GM18870 (cell line): ENCODE measurements around the gene TDRD5.

Experiments used
- ATAC-seq: cut with Tn5 transposase; IDR thresholded peaks from one replicate; pipeline ENCODE4 v1.9.1; 2021; ENCODE audit warnings: moderate library complexity; ENCODE audit not compliant: unreplicated experiment

TDRD5 gene, protein sequence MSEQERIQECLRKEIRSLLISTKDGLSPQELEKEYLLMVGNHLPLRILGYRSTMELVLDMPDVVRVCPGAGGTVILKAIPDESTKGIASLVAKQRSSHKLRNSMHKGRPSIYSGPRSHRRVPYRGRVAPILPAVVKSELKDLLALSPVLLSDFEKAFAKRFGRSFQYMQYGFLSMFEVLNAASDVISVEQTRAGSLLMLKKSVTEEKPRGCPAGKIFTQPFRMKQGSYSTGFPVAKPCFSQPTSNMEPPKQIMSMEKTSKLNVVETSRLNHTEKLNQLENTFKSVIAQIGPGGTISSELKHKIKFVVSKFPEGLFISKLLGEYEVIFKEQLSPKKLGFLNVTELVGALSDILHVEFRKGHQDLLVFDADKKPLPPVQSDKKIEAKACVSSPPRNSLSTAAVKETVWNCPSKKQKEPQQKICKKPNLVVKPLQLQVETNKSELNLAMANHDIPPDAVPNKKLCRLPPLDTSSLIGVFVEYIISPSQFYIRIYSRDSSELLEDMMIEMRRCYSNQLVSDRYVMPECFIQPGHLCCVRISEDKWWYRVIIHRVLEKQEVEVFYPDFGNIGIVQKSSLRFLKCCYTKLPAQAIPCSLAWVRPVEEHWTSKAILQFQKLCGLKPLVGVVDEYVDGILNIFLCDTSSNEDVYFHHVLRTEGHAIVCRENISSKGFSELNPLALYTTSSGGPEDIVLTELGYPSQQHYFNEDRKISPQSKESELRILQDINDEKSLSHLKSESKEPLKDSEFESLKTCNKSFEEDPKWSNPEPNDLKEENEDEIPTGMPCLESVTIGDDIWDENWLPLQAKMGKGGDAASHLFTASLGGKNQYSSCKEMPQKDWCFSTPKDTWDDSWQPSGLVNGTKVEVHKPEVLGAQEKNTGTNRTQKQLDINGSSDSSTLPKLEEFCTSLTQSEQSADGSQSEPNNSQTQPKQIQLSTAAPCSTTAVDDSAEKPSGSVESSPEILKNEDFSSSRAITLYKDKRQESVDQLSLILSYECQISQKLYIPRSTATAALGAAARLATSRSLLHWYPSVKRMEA

DNA sequence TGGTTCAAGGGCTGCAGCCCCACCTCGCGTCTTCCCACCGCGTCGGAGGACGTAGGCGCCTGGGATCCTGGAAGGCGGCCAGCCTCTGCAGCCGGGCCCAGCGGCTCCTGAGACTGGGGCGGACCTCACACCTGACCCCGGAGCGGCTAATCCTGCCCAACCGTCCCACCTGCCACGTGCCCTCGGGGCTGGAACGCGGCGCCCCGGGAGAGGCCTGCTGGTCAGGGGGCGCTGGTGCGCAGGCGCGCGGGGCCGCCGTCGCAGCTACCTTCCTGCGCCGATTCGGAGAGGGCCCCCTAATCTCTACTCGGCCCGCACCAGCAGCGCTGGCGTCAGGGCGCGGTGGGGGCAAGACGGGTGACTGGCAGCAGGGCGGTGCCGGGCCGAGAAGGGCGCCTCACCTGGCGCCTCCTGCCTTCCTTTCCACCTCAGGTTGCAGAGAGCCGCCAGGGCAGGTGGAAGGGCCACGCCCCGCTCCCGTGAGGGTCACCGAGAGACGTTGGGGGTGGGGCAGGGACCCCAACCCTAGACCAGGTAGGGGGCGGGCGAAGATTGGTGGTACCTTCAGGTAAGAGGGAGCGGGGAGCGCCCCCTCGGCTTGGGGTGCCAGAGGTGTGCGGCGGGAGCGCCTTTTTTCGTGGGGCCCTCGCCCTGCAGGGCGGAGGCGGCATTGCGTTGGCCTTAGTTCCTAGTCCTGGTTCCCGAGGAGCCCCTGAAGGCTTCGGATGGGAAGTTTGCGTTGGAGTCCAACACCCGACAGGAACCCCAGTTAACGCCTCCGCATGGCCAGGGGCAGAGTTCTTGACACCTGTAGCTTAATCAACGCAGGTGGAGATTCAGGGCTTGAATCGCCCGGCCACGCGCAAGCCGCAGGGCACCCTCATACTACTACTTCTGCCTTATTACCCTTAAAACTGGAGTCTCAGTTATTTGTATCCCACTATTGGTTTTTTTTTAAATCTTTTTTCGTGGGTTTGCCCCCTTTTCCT, at the start of gene TDRD5:
TDRD5 (plus strand) TSS at position 241 of the 989 bp plus-strand sequence. CDS start 784 bp downstream, outside the sequence.
- no peak for ATAC-seq

DNA sequence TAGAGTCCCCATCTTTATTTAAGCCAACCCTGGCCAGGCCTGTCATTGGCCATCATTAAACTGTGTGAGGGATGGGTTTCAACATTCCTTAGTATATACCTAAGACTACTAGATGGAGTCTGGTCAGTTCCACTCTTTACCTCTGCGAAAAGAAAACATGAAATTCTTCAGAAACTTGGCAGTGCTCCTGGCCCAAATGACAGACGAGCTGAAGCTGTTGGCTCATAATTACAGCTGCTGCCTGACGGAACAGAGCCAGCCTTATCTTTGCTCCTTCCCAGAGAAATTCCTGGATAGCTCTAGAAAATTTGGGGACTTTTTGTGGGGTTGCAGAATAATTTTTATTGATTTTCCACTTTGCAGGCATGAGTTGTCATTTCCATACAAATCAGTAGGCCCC, 46.3 kb upstream of the TDRD5 start:
- no peak for ATAC-seq

DNA sequence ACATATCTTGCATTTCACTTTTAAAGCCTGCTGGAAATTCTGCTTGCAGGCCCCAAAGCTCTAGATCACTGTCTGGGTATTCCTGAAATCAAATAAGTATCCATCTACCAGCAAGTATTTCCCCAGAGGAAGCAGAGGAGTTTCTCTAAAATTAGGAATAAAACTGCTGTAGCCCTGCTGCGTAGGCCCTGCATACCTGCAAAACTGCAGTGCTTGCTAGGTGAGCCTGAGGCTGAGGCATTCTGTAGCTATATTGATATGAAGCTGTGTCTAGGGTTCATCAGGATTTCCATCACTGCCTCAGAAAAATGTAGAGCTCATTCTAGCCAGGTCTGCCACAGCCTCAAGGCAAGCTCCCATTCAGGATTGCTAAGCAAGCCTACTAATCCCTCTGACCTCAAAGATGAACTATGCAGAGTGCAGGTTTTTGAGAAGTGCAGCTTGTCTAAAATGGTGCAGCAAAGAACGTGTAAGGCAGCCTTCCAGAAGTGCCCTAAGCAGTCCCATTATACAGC, 44.6 kb upstream of the TDRD5 start:
- no peak for ATAC-seq

DNA sequence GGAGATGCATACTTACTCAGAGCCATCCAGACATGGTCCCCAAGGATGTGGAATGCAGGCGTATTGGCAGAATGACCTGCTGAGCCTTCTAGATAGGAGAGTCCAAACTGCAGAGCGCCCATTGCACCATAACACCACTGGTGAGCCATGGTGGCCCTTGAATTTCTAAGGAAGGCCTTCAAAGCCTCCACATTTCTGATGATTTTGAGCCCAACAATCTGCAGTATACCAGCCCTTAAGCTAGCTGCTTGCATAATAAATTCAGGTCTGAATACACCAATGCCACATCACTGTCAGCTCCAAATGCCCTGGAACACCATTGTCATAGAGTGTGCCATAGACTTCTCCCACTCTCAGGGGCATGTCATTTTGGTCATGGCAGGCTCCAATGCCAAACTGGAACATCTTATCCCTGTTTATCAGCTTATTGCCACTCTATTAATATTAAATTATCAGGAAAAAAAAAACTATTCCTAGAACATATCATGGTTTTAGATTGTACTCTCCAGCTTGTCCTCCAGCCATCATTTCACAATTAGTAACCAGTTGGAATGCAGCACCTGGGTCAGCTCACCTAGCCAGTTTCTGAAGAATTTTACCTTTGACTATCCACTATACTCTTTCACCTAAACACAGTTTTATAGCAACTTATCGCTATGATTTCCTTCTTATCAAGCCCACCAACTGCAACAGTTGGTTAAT, 42.8 kb upstream of the TDRD5 start:
- no peak for ATAC-seq

DNA sequence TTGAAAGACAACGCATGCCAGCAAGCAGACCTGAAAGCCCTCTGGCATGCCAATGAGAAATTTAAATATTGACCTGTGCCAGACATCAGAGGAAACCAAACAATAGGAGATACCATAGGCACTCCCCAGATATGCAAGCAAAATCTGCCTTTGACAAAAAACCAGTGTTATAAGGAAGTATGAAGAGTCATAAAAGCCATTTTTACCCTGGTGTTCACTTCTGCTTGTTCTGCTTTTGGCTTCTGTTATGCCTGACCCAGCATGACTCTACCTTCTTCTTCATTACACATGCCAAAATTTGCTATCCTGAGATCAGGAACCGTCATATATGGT, 42.3 kb upstream of the TDRD5 start:
- no peak for ATAC-seq

DNA sequence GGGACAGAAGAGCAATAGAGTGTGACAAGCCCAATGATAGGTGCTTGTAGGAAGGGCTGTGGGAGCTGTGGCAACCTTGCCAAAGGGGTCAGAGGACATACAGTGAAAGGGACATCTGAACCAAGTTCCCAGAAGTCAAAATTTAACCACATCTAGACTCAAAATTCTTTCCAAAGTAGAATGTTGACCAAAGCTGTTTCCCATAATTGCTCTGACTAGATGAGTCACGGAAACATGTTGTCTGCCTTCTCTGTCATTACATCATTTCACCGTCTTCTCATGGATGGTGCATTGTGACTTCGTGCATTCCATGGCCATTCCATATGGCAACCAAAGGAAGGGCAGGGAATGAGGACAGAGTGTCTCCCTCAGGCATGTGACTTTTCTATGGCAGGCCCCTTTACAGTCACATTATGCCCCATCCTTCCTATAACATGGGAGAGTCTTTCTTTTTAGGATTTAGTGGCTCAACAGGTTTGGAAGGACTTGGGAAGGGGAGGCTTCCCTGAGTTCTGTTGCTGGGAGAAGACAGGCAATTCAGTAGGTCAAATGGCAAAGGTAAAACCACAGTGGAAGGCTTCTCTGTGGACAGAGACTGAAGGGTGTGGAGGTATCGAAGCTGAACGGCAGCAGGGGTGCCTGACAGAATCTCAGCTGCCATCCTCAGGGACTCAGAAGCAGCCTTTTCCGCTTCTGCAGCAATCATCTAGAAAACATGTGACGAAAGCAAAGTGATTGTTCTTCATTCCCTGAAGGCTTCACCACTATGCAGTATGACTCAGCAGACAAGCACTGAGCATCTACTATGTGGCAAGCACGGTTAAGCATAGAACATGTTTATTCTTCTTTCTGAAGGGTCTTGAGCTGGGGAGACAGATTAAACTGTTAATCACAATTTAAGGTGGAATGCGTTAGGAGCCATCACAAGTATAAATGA, 40.6 kb upstream of the TDRD5 start:
- ATAC-seq: no peak

DNA sequence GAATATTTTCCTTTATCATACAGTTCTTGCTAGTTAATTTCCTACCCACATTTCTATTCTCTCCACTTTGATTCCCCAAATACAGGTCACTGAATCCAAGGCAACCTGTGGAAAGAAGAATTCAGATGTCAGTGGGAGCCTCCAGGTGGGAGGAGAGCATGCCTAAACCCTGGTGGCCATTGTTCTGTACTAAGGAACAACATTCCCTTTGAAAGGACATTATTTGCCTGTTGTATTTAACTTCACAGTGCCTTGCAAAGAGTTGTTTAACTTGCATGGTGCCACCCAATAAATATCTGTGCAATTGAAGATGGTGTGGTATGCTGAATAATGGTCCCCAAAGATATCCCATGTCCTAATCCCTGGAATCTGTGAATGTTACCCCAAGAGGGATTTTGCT, 37.2 kb upstream of the TDRD5 start:
- no peak for ATAC-seq

DNA sequence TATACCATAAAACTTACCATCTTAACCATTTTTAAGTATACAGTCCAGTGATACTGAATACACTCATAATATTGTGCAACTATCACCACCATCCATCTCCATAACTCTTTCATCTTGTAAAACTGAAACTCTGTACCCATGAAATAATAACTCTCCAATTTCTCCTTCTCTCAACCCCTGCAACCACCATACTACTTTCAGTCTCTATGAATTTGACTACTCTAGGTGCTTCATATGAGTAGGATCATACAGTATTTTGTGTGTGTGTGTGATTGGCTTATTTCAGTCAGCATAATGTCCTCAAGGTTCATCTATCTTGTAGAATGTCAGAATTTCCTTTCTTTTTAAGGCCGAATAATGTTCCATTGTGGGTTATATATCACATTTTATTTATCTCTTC, 33.6 kb upstream of the TDRD5 start:
- no peak for ATAC-seq

DNA sequence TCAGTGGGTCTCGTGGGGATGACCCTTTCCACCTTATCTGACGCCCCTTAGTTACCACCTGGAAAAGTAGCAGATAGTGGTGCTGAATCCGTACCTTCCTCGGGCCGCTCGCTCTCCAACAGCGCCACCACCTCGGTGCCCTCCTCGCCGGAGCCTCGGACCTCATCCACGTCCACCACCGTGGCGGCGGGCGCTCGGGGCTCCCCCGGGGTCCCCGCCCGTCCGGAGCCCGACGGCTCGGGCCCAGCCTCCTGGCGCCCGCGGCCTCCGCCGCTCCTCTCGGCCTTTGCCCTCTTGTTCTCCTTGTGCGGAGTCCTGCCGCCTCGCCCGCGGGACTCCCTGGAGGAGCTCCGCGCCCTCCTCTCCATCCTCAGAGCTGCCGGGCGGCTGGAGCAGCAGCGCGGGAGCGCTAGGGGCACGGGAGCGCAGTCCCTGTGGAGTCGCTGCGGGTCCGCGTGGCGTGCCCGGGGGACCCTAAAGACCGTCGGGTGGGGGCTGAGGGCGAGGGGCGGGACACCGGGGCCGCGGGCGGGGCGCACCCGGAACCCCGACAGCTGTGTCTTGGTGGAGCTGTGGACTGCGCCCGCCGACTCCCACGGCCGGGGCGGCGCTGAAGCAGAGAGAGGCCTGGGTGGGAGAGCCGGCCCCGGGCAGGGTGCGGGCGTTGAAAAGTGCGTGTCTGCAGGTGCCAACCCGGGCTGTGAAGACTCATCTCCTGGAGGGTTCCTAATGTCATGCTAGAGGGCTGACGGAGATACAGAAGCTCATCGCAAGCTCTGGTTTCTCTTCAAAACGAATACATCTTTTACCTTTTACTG, 15.9 kb upstream of the TDRD5 start, which contains the start of gene NPHS2:
NPHS2 (minus strand) TSS at position 452 of the 818 bp plus-strand sequence; CDS start at position 368, 84 bp downstream.
- ATAC-seq: no peak

DNA sequence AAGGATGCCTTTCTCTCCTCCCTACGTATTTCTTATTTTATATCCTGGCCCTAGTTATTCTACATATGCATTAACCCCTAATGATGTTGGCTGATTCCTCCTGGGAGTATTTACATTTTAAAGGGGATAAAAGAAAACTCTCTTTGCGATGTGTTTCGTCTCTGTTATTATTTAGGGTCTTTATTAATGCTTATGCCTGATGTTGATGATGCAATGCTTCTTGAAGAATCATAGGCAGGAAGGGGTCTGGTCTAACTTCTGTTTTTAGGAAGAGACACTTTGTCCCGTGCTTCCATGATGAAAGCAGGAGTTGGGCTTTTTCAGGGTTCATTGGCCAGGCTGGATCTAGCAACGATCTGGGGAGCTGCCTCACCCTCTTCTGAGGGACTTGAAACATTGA, 15.1 kb upstream of the TDRD5 start:
- no peak for ATAC-seq

DNA sequence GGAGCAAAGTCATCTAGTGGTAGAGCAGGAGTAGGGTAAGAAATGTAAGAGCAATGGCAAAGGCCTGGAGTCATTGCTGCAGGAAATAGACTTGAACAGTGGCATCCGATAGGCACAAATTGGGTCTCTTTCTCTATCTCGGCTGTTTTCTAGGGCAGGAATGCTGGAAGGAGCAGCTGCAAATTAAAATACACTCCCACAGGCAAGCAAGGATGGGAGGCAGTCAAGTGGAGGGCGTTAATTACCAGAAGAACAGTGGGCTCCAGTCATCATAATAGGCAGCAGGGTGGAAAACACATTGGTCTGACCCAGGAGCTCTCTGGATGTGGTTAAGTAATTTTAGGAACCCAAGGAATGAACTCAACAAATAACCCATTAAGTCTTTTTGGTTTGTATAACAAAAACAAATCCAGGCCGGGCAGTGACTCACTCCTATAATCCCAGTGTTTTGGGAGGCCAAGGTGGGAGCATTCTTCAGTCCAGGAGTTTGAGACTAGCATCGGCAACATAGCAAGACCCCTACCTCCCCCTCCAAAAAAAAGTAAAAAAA, 7.8 kb upstream of the TDRD5 start:
- no peak for ATAC-seq

DNA sequence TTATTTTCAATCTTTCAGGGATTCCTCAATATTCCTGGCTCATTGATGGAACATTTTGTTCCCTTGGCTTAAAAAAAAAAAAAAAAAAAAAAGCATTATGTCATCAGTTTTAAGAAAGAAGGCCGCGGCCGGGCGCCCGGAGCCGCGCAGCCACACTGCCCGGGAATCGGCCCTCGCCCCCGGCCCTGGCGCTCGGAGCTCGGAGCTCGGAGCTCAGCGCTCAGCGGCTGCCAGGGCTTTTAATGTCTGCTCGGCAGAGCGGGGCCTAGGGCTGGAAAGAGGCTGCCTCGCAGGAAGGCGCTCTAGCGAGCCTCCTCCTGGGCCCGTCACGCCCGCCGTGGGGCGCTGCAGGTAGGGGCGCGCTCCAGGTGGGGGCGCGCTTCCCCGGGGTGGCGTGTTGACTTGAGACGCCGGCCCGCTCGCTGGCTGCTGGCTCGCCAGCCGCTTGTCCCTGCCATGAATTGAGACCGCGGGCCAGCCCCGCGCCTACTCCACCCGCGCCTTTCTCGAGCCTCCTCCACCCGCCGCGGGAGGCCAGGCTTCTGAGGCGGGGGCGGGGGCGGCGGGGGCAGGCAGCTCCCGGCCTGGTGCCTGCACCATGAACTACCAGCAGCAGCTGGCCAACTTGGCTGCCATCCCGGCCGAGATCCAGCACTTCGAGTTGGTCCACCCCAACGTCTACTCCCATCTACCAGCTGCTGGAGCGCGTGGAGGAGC, 5.4 kb upstream of the TDRD5 start:
- no peak for ATAC-seq

DNA sequence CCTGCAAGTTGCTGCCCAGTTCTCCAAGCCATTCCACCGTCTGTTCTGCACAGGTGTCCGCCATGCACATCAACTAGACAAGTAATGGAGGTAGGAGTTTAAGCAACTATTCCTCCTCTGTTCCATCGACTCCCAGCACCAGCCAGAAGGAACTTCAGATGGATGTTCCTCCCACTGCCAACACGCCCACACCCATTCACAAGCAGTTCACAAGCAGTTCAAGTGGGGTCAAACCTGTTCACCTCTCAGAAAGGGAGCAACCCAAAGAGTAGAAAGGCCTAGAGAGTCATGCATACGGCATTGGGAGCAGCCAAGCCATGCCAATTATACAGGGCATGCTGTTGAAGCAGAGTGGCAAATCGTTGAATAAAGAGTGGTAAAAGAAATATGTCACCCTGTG, 4.3 kb upstream of the TDRD5 start:
- ATAC-seq: no peak

DNA sequence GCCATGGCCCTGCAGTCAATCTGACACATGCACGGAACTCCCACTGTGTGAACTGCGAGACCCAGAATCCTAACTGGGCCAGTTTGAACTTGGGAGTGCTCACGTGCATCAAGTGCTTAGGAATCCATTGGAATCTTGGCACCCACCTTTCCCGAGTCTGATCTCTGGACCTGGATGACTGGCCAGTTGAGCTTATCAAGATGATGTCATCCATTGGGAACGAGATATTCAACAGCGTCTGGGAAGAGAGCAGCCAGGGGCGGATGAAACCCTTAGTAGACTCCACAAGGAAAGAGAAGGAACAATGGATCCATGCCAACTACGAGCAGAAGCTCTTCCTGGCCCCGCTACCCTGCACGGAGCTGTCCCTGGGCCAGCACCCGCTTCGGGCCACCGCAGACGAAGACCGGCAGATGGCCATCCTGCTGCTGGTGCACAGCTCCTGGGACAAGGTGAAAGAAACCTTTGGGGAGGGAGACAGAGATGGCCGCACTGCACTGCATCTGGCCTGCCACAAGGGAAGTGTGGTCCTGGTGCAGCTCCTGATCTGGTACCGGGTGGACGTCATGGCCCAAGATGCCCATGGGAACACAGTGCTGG, 3.1 kb upstream of the TDRD5 start:
- ATAC-seq: no peak

DNA sequence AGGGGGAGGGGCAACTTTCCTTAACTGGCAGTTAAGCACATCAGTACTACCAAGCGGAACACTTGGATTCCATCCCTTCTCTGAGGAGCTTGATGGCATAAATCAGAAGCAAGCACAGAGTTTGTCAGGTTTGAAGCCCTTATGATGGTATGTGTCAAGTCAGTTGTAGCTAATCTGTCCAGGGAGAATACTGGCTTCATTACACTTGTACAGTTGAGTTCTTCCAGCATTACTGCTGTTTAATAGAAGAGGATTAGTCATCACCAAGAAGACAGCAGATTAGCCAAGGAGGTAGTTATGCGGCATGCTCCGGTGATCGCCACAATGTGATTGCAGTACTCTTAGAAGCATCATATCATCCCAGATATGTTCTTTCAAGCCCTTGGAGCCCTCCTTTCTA, 2.1 kb upstream of the TDRD5 start:
- no peak for ATAC-seq

DNA sequence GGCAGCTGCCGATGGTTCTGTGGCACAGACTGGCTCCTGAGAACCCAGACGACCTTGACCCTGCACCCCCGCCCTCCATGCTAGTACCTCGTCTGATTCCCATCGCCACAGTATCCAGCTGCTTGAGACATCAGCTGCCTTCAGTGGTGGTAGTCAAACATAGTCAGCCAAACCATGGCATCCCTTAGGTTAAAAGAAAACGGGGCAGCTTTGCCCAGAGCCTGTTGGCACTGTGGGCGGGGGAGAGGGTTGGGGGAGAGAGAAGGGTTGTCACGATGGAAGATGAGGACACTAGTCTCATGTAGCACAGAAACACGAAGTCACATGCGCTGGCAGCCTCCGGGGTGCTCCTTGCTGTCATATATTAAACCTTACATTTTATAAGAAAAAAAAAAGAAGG, 961 bp upstream of the TDRD5 start:
- no peak for ATAC-seq

DNA sequence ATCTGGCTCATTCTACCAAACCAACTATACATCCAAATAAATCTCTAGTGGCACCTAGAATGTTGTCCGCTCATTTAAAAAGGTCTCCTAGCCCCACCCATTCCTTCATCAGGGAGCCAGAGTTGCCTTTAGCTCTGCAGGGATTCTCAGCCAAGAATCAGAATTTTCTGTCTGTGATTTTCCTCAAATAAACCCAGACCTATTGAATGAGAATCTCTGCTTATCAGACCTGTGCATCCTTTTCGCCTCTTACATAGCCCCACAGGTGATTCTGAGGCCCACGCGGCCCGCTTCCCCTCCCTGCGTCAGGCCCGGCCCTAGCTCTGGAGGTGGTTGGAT, 410 bp upstream of the TDRD5 start:
- no peak for ATAC-seq
